SU-DHL-6 (cell line): ENCODE data around the gene GLO1.

Experiments
- EZH2phosphoT487 ChIP-seq: fragments of 200-600 bp; sonication (generic), shearing (Covaris generic); conservative IDR thresholded peaks from 2 replicates; pipeline ENCODE4 v1.6.1; 2018; ENCODE audit warnings: mild to moderate bottlenecking, antibody characterized with exemption, low read length, moderate library complexity, mixed read lengths
- TF ChIP-seq, protein P1 (sequence below): fragments of 200-600 bp; sonication (generic); IDR thresholded peaks from one replicate; pipeline ENCODE4 v1.5.1; 2017; ENCODE audit warnings: antibody characterized with exemption, mild to moderate bottlenecking, low read length, moderate library complexity; ENCODE audit not compliant: insufficient read depth, poor library complexity, severe bottlenecking

DNA sequence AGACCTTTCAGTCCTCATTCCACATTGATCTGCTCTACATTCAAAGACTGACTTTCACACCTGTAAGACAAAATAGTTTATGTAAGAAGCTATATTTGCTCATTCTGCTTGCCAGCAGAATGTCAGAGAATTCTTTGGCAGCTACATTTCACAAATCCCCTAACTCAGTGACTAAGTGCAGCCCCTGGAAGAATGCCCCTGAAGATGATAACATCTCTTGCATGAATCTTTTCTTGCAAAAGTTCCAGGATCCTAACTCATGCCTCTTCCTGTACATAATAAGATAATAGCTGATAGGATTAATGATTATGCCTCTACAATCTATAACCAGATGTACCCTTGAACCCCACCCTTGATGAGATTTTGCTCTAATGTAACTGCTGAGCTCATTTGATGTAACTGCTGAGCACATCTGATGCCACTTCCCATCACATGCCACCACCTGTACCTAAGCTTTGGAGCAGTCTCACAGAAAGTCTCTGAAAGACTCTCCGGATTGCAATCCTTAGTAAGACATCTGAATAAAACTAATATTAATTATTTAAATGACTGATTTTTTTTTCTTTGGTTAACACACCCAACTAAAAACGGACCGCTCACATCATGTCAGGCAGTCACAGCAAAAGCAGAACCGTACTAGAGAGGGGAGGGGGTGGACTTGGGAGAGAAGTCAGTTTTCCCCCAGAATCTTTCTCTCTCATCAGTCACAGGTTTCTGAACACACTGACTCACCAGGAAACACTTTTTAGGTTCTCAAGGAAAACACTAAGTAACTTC is 11.5 kb upstream of the GLO1 start:
- TF ChIP-seq, protein P1, sequence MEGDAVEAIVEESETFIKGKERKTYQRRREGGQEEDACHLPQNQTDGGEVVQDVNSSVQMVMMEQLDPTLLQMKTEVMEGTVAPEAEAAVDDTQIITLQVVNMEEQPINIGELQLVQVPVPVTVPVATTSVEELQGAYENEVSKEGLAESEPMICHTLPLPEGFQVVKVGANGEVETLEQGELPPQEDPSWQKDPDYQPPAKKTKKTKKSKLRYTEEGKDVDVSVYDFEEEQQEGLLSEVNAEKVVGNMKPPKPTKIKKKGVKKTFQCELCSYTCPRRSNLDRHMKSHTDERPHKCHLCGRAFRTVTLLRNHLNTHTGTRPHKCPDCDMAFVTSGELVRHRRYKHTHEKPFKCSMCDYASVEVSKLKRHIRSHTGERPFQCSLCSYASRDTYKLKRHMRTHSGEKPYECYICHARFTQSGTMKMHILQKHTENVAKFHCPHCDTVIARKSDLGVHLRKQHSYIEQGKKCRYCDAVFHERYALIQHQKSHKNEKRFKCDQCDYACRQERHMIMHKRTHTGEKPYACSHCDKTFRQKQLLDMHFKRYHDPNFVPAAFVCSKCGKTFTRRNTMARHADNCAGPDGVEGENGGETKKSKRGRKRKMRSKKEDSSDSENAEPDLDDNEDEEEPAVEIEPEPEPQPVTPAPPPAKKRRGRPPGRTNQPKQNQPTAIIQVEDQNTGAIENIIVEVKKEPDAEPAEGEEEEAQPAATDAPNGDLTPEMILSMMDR = no peak
- no peak for TF ChIP-seq EZH2phosphoT487
